Measurements from ENCODE around the gene DUOX1. TPM values are rescaled to one million over a fixed set of nuclear protein-coding genes. Genes with fewer than 3 reads are reported as not detected.
A peak's percentile ranks its signal among the peaks of the same experiment; 100 is the strongest.

The DUOX1 gene
- total RNA-seq, 1 experiment from 2014 or later: 0.17 TPM

GRCh38 chr15:45106002-45106790 lies 23.6 kb upstream of the DUOX1 start:
- no peak for DNase-seq (ENCODE audit: low read depth)

GRCh38 chr15:45107941-45108630 lies 21.7 kb upstream of the DUOX1 start:
- DNase-seq (ENCODE audit: low read depth): no peak

DNA sequence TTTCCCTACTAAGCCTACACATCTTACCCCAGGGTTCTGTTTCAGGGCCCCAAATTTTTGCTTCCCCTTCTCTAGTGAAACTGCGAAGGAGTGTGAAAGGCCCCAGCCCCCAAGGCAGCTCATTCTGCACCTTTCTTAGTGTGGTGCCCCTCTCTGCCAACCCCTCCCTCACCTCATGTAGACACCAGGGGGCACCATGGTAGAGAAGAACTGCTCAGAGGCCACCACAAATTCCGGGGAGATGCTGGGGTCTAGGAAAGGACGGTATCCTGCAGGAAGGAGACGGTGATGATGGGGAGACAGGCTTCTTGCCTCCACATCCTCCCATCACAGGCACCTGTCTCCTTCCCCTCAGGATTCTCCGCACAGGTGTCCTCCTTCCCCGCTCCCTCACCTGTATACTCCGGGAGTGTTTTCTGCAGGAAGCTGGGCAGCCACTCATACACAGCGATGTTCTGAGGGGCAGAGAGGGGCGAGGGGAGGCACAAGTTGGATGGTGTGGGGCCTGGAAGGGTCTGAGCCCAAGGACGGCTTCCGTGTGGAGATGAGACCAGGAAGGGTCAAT lies 19.5 kb upstream of the DUOX1 start:
- no peak for DNase-seq (ENCODE audit: low read depth)

- no peak for DNase-seq (ENCODE audit: low read depth)
These were observed 18.2 kb upstream of the DUOX1 start for GRCh38 chr15:45111390-45112142.

DNA sequence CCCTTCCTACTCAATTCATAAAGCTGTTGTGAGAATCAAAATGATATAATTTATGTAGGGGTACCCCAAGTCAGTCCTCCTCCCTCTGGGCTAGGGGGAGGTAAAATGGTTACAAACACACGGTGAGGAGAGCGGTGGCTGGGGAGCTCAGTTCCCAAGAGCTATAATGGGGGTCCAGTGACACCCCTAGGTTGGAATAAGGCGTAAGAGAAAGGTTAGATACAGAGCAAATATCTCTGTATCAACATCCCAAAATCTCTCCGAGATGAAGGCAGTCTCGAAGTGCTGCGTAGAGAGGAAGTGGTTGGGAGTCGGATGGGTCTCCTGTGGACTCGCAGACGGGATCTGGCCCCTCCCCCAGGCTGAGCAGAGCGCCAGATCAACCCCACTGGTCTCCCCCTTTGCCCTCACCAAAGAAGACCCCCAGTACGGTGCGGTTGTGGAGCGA lies 17.6 kb upstream of the DUOX1 start:
- no peak for DNase-seq (ENCODE audit: low read depth)

DNA sequence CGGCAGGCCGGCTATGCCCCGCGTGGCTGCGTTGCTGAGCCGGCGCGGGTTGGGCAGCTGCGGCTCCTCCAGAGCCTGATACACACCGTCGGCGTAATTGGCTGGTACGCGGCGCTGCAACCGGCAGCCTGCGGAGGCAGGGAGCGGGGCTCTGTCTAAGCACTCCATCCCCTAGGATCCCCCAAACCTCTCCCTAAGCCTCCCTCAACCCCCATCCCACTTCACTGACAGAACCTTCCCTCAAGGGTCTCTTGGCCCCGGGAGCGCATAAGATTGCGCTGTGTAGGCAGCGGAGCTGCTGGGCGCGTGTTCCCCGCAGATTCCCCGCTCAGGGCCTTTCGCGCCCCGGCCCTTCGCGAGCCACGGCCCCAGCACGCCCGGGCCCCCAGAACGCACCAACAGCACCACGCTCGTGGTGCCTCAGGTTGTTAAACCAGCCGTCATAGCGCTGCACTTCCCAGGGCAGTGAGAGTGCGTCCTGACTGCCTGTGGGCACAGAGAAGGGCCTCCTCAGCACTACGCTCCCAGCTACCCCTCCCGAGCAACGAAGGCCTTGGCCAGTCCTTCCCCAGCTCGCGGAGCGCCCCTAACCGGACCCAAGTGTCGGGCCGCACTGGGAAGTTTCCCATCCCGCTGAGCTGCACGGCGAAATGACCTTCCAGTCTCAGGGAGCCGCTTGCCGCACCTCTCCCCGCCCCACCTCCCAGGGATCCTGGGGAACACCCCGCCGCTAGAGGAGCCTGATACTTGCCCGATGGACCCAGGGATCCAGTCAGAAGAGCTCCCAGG lies 17.0 kb upstream of the DUOX1 start:
- peak; percentile 39 for DNase-seq (ENCODE audit: low read depth)

DNA sequence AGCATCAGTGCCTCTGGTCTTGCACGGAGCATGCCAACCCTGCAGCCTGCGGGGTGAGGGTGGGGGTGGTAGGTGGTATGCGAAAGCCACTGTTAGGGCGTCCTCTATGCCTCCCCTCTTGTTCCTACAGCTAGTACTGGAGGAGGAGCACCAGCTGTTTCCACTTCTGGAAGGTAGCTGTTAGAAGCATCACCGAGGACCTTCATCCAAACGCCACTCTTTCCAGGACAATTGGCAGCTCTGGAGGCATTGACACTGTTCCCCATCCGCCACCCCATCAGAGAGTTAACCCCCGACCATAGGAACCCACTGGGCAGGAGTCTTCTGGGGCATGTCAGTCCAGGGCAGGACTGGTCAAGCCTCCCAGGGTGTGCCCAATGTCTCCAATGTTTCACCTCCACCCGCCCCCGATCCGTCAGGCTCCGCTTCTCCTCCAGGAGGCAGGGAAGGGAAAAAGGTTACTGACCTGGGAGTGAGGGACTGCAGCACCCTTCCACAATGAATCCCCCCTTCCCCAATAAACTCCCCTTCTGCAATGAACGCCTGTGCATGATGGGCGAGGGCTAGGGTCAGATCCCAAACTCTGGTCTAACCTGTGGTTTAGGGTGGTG lies 16.3 kb upstream of the DUOX1 start:
- DNase-seq (ENCODE audit: low read depth): no peak

- no peak for DNase-seq (ENCODE audit: low read depth)
These were observed 15.6 kb upstream of the DUOX1 start, which contains the start of the genes DUOX2 and DUOXA2 for GRCh38 chr15:45114076-45114750. Gene DUOX2 (minus strand): TSS chr15:45114172. CDS start chr15:45113411, 761 bp downstream. Gene DUOXA2 (plus strand): TSS chr15:45114326. CDS start chr15:45114606, 280 bp downstream.

GRCh38 chr15:45114751-45115085 lies 15.1 kb upstream of the DUOX1 start:
- DNase-seq (ENCODE audit: low read depth): no peak

- DNase-seq (ENCODE audit: low read depth): no peak
These were observed 14.4 kb upstream of the DUOX1 start for GRCh38 chr15:45115312-45115820.

DNA sequence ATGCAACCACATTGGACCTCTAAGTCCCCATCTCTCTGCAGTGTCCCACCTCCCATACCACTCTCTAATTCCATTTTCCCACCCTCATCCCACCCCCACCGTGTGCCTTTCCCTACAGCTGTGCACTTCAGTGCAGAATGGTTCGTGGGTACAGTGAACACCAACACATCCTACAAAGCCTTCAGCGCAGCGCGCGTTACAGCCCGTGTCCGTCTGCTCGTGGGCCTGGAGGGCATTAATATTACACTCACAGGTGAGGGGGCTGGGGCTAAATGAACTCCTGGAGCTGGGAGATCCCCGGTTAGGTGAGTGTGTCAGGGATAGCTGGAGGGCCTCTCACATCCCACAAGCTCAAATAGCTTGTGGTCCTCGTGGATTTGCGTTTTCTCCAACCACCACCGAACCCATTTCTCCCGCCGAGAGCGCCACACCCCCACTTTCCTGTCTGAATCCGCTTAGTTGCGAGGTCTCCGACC lies 13.8 kb upstream of the DUOX1 start:
- no peak for DNase-seq (ENCODE audit: low read depth)

- no peak for DNase-seq (ENCODE audit: low read depth)
These were observed 13.1 kb upstream of the DUOX1 start for GRCh38 chr15:45116482-45117307.

DNA sequence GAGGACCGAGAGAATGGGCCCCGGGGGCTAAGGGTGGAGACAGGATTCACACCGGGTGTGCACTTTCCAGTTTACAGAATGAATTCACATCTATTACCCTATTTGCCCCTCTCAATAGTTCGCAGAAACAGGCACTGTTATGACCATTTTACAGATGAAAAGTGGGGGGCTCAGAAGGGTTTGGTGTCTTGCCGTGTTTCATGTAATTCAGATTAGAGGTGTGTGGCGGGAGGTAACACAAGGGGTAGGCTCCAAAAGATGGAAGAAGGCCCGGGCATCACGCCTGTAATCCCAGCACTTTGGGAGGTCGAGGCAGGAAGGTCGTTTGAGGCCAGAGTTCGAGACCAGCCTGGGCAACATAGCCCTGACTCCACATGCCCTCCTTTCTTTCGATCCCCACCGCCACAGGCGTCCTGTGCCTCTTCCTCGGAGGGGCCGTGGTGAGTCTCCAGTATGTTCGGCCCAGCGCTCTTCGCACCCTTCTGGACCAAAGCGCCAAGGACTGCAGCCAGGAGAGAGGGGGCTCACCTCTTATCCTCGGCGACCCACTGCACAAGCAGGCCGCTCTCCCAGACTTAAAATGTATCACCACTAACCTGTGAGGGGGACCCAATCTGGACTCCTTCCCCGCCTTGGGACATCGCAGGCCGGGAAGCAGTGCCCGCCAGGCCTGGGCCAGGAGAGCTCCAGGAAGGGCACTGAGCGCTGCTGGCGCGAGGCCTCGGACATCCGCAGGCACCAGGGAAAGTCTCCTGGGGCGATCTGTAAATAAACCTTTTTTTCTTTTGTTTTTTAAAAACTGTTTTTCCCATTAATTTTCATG lies 12.3 kb upstream of the DUOX1 start:
- DNase-seq (ENCODE audit: low read depth): no peak

GRCh38 chr15:45118131-45118588 lies 11.6 kb upstream of the DUOX1 start:
- peak; percentile 88 for DNase-seq (ENCODE audit: low read depth)

- DNase-seq (ENCODE audit: low read depth): no peak
These were observed 10.8 kb upstream of the DUOX1 start for GRCh38 chr15:45118996-45119395.

GRCh38 chr15:45120081-45120972 lies 9.5 kb upstream of the DUOX1 start:
- DNase-seq (ENCODE audit: low read depth): no peak

DNA sequence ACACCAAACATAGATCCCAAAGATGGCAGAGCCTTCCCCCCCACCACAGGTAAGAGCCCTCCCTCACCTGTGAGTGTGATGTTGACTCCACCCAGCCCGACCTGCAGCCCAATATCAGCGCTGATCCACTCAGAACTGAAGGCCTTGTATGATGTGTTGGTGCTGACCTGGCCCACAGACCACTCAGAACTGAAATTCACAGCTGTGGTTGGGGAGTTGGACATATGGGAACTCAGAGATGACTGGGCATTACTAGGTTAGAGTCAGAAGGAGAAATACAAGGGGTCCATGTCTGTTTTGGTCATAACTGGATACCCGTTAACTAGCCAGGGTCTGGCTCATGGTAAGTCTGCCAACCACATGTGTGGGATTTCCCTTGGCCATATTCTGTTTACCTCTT lies 8.8 kb upstream of the DUOX1 start:
- no peak for DNase-seq (ENCODE audit: low read depth)
